LNCaP clone FGC (cell line): ENCODE measurements around the gene NUFIP2.
"Not testable (repeated sequence)": the region's sequence is repeated elsewhere in the genome, so short reads cannot be mapped to it uniquely, and the experiment has no call there.

Experiments
- DNase-seq: peaks from one replicate; pipeline ENCODE4 v3.0.0-alpha.2; 2011; ENCODE audit warnings: low read depth
- H3K4me3 ChIP-seq: 2 replicates; pipeline ENCODE4 v1.5.1; 2011; ENCODE audit warnings: mild to moderate bottlenecking, low read depth, low read length, control low read depth
- TF ChIP-seq, protein P1 (sequence below): IDR thresholded peaks from 2 replicates; pipeline ENCODE4 v1.5.1; 2012; ENCODE audit warnings: mild to moderate bottlenecking; ENCODE audit not compliant: control insufficient read depth, insufficient read depth; ENCODE audit errors: extremely low read depth

The NUFIP2 gene

DNA sequence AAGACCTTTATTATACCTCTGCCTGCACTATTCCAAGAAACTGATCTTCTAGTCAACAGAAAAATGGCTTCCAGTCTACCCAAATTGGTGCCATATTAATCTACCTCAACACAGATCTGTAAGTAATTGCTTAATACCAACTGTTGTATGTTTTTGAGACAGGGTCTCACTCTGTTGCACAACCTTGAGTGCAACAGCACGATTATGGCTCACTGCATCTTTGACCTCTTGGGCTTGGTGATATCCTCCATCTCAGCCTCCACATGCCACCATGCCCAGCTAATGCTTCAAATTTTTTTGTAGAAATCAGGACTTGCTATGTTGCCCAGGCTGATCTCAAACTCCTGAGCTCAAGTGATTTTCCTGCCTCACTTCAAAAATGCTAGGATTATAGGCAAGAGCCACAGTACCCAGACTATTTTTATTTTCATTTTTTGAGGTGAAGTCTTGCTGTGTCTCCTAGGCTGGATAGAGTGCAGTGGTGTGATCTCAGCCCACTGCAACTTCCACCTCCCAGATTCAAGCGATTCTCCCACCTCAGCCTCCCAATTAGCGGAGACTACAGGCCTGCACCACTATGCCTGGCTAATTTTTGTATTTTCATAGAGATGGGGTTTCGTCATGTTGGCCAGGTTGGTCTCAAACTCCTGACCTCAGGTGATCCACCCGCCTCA is 14.4 kb downstream of the NUFIP2 start:
- DNase-seq = no peak

DNA sequence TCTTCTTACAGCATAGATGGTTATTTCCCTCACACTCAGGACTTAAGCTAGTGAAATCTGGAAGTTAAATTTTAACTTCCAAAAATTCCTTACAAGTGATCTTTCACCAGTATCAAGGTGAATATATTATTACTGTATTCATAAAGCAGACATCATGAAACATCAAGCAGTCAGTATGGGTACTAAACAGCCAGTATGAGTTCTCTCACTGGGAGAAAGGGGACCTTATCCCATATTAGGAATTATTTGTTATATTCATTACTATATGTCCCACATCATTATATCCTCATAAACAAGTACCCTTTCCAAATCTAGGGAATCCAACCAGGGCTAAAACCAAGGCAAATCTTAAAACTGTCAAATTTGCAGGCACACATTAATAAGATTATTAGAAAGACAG is 15.3 kb downstream of the NUFIP2 start:
- no peak overlapping the region for H3K4me3 ChIP-seq
- TF ChIP-seq, protein P1, sequence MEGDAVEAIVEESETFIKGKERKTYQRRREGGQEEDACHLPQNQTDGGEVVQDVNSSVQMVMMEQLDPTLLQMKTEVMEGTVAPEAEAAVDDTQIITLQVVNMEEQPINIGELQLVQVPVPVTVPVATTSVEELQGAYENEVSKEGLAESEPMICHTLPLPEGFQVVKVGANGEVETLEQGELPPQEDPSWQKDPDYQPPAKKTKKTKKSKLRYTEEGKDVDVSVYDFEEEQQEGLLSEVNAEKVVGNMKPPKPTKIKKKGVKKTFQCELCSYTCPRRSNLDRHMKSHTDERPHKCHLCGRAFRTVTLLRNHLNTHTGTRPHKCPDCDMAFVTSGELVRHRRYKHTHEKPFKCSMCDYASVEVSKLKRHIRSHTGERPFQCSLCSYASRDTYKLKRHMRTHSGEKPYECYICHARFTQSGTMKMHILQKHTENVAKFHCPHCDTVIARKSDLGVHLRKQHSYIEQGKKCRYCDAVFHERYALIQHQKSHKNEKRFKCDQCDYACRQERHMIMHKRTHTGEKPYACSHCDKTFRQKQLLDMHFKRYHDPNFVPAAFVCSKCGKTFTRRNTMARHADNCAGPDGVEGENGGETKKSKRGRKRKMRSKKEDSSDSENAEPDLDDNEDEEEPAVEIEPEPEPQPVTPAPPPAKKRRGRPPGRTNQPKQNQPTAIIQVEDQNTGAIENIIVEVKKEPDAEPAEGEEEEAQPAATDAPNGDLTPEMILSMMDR = no peak

More for the DNA sequence above, 14.4 kb downstream of the NUFIP2 start:
- H3K4me3 ChIP-seq = no peak overlapping the region
- TF ChIP-seq, protein P1 = no peak

DNA sequence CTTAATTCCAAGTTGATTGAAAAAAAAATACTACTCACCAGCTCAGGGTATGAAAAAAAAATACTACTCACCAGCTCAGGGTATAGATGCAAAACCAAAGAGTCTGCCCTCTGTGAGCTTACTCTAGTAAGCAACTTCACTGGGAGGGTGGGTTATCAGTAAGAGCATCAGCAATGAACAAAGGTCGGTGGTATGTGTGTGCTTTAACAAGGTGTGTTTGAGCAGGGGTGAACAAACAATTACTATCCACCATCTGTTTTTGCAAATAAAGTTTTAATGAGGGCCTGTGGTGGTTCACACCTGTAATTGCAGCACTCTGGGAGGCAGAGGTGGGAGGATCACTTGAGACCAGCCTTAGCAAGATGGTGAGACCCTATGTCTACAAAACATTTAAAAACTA is 20.0 kb downstream of the NUFIP2 start:
- H3K4me3 ChIP-seq = no peak overlapping the region
- TF ChIP-seq, protein P1 = no peak
- DNase-seq = no peak

More for the DNA sequence above, 15.3 kb downstream of the NUFIP2 start:
- no peak for DNase-seq

DNA sequence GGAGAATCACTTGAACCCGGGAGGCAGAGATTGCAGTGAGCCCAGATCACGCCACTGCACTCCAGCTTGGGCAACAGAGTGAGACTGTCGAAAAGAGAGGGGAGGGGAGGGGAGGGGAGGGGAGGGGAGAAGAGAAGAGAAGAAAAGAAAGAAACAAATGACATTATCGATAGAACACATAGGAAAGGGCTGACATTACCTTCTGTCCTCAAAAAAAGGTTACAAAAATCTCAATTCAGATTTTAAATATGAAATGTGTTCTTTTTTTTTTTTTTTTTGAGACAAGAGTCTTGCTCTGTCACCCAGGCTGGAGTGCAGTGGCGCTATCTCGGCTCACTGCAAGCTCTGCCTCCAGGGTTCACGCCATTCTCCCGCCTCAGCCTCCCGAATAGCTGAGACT is 22.0 kb downstream of the NUFIP2 start:
- DNase-seq, H3K4me3 ChIP-seq: not testable (repeated sequence)

DNA sequence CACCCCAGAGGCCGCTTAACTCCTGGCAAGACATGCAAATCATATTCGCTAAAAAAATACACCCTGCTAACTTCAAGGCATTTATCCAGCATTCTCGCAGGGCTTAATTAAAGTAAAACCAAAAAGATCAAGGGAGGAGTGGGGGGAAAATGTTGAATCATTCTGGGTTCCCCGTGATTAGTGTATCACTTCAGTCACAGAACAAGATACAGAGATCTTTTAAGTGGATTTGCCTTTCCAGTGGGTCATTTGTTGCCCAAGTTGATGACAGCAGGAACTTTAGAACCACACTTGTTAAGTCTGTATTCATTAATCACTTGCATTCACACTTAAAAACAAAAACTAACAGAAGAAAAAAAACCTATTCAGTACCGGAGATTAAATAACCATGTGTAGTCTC is 30.0 kb downstream of the NUFIP2 start:
- no peak for DNase-seq
- TF ChIP-seq, protein P1 = no peak
- no peak overlapping the region for H3K4me3 ChIP-seq

DNA sequence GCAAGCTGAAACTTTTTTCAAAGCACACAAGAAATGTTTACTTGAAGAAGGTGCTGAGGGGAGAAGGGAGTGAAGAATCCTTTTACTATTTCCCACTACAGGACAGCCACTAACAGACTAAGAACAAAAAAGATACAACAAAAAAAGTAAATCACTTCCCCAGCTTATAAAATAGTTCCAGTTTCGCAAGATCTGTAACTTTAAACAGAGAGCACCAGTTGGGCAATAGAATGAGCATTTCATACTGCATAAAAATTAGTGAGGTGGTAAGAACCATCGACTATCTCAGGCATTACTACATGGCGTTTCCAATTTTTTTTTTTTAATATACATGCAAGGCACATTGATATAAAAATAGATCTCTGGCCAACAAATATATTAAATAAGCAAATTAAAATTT is 36.2 kb downstream of the NUFIP2 start:
- H3K4me3 ChIP-seq = no peak overlapping the region
- DNase-seq = no peak
- TF ChIP-seq, protein P1 = no peak

DNA sequence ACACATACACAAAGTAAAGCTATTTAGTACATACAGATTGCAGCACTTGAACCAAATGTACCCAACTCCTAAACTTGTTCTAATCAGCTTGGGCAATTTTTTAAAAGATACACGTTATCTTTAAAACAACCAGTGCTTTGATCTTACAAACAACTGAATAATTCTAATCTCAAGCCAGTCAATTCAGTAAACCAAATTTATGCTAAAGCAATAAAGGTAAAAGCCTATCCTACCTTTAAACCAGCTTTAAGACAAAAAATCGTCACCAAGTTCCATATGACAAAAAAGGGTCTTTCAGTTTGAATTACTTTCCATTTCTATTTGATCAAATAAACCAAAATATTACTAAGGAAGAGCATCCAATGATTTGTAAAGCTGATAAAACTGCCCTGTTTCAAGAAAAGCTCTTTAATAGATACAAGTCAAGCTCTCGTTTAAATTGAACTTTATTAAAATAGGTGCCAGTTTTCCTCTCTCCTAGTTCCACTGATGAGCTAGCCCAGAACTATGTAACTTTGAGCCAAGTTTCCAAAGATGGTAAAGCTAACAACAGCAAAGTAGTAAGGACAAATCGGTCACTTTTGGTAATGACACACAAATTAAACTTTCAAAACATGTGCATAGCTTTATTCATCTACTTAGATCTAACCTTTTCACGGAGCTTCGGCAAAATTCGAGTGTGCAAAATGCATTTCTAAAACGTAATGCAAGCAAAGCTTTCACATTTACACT is 37.0 kb downstream of the NUFIP2 start:
- TF ChIP-seq, protein P1 = no peak

More for the DNA sequence above, 37.0 kb downstream of the NUFIP2 start:
- no peak for DNase-seq
- no peak overlapping the region for H3K4me3 ChIP-seq
